CD4-positive, alpha-beta T cell treated with Interleukin-6 at 100 ng/mL for 8 hours (primary cell): ENCODE measurements around the gene TGFB1I1.
A peak's percentile ranks its signal among the peaks of the same experiment; 100 is the strongest.
"Not testable (repeated sequence)": the region's sequence is repeated elsewhere in the genome, so short reads cannot be mapped to it uniquely, and the experiment has no call there.

Experiments used
- DNase-seq: peaks from one replicate; pipeline ENCODE4 v3.0.0-alpha.2; 2020; ENCODE audit warnings: mixed read lengths, low spot score

TGFB1I1 gene

DNA sequence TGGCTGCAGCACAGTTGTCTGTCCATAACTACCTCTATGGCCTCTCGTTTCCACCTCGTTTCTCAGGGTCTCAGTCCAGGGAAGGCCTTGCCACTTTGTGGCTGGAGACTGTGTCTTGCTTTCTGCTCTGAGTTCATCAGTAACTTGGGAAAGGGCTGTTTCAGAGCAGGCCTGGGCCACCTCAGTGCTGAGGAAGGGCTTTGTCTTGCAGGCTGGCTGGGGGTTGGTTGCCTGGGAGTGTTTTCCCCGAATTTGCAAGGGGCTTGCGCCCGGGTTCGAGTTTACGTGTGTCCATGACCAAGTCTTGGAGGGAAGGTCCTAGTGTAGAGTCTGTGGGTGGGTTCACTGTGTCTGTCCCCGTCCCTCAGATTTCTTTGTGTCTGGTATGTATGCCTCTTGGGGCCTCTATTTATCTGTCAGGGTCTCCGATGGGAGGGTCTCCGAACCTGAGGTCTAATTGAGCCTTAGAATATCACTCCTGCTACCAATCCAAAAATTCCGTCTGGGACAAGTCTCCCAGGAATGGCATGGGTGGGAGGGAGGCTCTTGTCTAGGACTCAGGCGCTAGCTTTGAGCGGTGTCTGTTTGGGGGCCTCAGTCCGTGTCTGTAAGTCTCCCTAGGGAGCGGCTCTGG is 594 bp upstream of the TGFB1I1 start:
- no peak for DNase-seq

DNA sequence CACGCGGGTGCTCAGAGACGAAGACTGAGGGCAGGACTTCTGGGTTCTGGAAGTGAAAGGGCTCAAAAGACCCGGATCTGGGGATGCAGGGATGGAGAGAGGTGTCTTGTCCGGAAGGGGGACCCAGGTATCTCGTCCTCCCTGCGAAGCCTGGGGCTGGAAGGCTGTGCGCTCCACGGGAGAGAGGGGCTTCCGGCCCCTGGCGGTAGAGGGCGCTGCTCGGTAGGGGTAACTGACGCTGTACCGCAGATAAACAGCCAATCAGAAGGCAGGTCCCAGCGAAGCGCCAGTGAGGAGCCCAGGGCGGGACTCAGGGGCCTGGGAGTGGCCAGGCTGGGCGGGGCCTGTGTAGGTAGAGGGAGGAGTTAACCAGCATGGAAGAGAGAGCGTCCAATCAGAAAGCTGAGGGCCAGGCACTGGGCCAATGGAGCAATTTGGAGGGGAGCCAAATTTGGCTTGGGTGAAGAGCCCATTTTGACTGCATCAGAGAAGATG is 804 bp downstream of the TGFB1I1 start:
- no peak for DNase-seq

DNA sequence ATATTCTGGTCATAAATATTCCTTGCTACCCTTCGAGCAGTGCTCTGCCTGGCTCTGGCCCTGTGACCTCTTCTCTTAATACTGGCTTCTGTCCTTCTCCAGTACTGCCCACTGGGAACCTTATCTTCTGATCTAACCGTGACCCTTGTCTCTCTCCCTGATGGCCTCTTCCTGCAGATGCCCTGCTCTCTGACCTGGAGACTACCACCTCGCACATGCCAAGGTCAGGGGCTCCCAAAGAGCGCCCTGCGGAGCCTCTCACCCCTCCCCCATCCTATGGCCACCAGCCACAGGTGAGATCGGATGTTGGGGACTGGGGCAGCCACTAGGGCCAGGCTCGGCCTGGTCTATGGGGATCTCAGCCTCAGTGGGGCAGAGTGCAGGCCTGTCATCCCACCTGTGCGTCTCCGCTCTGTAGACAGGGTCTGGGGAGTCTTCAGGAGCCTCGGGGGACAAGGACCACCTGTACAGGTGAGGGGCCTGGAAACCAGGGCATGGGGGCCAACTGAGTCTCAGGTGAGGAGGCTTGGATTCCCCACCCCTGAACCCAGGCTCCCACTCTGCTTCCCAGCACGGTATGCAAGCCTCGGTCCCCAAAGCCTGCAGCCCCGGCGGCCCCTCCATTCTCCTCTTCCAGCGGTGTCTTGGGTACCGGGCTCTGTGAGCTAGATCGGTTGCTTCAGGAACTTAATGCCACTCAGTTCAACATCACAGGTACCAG is 1.5 kb downstream of the TGFB1I1 start:
- no peak for DNase-seq

DNA sequence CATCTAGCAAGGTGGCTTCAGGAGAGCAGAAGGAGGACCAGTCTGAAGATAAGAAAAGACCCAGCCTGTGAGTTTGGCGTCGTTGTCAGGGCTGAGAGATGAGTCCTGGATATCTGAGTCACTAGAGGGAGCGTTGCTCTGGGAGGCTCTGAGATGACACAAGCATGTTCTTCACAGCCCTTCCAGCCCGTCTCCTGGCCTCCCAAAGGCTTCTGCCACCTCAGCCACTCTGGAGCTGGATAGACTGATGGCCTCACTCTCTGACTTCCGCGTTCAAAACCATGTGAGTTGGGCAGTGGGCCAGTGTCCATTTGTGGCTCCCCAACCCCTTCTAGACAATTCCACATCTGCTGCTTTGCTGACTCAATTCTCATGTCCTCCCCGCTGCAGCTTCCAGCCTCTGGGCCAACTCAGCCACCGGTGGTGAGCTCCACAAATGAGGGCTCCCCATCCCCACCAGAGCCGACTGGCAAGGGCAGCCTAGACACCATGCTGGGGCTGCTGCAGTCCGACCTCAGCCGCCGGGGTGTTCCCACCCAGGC is 2.3 kb downstream of the TGFB1I1 start:
- no peak for DNase-seq

DNA sequence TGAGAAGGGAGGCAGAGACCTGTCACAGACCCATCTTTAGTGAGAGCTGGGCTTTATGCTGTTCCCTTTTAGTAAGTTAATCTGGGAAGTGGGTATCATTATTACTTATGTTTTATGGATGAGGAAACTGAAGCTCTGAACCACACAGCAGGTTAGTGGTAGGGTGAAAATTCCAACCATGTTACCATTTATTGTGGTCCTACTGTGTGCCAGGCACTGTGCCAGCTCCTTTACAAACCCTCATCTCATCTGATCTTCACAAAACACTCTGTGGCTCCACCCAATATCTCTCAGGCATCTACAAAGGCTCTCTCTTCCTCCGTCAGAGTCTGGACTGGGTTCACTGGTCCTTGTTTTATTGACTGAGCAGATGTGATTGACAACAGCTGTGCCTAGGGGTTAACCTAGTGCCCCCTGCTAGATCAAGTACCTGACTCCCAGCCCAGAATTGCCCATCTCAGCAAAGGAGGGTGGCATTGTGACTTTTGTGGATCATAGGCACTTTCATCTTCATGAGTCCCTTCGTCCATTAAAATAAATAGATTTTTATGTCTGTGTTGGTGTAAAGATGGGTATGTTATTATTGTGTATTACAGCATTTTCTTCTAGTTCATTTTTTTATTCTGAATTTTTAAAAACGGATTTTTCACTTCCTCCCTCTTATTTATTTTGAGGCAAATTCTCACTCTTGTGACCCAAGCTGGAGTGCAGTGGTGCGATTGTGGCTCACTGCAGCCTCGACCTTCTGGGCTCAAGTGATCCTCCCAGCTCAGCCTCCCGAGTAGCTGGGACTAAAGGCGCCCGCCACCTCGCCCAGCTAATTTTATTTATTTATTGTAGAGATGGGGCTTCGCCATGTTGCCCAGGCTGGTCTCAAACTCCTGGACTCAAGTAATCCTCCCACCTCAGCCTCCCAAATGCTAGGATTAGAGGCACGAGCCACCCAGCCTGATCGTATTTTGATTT is 3.1 kb downstream of the TGFB1I1 start:
- no peak for DNase-seq

DNA sequence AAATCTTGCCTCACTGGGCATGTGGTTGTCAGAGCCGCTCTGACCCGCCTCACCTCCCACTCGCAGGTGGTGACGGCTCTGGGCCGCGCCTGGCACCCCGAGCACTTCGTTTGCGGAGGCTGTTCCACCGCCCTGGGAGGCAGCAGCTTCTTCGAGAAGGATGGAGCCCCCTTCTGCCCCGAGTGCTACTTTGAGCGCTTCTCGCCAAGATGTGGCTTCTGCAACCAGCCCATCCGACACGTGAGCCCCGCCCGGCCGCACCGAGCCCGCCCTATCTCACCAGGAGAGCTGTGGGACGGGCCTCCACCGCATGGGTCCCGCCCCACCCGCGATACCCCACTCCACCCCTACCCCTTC is 4.0 kb downstream of the TGFB1I1 start:
- DNase-seq = no peak

DNA sequence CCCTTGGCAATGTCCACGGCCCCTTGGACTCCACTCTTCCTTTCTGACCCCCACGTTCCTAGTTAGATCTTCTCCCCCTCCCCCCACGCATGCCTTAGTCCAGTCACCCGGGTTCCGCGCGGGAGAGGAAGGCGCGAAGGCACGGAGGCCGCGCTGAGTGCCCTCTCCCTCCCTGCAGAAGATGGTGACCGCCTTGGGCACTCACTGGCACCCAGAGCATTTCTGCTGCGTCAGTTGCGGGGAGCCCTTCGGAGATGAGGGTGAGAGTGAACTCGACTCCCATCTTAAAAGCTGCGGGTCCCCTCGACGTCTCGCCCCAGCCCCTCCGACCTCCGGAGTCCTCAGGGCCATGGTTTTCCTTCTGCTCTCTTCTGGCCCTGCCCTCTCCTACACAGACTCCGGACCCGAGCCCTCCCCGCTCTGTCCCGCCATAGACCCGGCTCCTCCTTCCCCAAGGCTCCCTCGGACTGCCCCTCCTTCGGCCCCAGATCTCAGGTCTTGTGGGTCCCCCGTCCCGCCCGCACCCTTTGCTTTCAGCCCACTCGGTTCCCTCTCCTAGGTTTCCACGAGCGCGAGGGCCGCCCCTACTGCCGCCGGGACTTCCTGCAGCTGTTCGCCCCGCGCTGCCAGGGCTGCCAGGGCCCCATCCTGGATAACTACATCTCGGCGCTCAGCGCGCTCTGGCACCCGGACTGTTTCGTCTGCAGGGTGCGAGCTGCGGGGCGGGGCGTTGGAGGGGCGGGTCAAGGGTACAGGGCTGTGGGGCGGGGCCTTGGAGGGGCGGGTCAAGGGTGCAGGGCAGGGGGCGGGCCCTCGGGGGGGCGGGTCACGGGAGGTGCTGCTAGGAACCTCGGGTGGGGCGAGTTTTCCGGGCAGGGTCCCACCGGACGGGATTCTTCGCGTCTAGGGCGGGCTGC is 4.6 kb downstream of the TGFB1I1 start:
- DNase-seq = peak; percentile 93

DNA sequence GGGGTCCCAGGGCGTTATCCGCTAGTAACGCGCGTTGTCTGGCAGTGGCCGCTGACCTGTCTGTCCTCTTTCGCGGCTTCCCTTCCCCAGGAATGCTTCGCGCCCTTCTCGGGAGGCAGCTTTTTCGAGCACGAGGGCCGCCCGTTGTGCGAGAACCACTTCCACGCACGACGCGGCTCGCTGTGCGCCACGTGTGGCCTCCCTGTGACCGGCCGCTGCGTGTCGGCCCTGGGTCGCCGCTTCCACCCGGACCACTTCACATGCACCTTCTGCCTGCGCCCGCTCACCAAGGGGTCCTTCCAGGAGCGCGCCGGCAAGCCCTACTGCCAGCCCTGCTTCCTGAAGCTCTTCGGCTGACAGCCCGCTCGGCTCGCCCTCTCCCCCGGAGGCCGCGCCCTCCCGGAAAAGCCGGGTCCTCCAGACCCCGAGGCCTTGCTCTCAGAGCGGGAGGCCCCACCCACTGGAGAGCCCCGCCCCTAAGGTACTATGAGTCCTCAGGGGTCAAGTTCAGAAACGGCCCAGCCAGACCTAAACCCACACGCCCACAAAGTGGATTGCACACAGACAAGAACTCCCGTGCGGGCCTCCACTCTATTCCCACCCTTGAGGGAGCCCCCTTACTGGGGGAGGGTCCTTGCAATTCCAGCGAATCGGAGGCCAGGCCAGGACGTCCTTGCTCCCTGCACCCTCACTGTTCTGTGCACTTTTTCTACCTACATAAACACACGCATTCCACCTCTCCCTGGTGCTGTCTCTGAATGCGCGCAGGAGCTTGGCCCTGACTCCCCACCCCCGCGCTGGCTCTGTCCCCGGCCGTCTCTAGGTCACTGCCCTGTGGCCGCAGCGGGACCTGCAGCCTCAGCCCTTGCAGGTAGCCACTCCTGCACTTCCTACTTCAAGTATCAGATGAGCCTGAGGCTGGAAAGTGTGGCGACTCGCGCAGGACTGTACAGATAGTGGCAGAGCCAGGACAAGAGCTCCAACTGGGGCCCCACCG is 5.6 kb downstream of the TGFB1I1 start:
- peak; percentile 27 for DNase-seq

DNA sequence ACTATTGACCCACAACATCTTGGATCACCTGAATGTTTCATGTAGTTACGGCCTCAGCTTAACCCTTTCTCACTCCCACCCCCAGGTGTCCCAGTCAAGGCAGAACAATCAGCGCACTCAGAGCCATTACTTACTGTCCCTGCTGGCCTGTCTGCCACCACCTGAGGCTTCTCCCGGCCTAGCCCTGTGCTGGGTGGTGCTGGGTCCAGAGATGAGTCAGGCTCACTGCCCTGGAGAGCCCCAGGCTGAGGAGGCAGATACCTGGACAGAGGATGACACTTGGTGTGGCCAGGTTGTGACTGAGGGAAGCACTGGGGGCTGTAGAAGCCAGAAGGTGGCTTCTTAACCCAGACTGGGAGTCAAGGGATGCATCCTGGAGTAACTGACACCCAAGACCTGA is 7.0 kb downstream of the TGFB1I1 start:
- DNase-seq = no peak

DNA sequence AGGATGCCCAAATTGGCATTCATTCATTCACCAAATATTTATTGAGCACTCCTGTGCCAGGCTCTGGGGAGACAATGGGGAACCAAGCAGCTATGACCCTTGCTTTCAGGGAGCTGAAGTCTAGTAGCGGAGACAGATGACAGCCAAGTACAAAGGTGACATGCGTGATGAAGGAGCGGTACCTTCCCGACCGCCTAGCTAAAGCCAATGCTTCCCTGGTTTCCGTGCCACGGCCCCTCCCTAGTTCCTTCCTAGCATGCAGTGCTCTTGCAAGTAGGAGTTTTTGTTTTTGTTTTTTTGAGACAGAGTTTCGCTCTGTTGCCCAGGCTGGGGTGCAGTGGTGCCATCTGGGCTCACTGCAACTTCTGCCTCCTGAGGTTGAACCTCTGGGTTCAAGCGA is 7.8 kb downstream of the TGFB1I1 start:
- no peak for DNase-seq

DNA sequence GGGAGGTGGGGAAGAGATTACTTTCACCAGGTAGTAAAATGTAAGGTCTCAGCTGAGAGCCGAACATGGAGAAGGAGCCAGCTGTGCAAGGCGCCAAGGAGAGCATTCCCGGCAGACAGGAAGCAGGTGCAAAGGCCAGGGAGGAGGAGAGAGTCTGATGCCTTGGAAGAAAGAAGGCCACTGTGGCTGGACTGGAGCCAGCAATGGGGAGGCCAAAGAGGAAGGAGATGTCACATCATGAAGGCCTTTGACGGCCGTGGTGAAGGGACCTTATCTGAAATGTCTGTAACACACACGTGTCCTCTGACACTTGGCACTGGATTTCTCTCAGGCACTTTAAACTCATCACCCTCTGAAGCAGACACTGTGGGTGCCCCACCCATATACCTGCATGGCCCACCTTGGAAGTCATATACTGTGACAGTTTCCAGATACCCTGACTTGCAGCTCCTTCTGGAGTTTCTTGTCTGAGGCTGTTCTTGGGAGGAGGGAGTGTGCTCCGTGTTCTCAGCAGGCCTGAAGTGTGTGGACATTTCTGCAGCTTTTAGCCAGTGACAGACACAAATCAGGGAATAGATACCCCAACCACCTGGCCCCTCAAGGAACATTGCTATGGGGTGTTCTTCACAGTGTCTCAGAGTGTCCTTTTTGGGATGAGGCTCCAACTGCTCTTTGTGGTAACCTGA is 9.0 kb downstream of the TGFB1I1 start:
- DNase-seq = no peak

DNA sequence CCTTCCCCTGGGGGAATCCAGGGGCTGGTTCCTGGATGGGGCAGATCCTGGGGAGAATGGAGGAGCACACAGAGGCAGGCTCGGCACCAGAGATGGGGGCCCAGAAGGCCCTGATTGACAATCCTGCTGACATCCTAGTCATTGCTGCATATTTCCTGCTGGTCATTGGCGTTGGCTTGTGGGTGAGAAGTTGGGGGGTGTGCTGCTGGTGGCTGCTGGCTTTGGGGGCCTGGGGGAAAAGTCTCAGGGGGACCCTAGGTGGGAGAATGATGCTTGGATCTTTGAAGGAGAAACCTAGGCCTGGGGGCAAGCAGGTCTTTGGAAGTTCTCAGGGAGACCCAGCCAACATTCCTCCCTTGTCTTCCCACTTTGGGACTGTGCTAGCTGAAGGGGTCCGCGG is 11.1 kb downstream of the TGFB1I1 start, which contains the start of gene SLC5A2:
Gene SLC5A2 (plus strand): TSS at position 43 of the 400 bp plus-strand sequence. CDS start 14 bp downstream, at position 57.
- DNase-seq = no peak

DNA sequence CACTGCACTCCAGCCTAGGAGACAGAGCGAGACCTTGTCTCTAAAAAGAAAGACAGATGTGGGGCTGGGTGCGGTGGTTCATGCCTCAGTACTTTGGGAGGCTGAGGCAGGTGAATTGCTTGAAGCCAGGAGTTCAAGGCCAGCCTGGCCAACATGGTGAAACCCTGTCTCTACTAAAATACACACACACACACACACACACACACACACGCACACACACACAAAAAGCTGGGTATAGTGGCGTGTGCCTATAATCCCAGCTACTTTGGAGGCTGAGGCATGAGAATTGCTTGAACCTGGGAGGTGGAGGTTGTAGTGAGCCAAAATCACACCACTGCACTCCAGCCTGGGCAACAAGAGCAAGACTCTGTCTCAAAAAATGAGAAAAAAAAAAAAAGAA is 12.1 kb downstream of the TGFB1I1 start:
- not testable (repeated sequence) for DNase-seq

DNA sequence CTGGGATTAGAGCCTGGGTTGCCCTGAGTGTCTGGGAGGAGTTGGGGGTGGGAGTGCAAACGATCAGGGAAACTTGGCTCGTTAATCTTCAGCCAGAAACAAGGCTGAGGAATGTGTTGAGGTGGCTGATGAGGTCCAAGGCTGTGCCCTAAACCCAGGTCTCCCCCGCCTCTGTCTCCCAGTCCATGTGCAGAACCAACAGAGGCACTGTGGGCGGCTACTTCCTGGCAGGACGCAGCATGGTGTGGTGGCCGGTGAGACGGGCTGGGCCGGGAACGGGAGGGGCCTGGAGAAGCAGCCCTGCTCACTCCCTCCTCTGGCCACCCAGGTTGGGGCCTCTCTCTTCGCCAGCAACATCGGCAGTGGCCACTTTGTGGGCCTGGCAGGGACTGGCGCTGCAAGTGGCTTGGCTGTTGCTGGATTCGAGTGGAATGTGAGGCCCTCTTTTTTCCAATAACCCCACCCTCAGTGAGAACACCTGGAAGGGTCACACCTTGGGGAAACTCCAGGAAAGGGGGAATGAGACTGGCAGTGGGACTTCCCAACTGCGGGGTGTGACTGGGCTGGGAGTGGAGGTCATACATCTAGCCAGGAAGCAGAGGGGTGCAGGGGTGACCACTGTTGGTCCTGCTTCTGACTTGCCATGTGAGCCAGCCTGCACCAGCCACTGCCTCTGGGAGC is 12.7 kb downstream of the TGFB1I1 start:
- no peak for DNase-seq

DNA sequence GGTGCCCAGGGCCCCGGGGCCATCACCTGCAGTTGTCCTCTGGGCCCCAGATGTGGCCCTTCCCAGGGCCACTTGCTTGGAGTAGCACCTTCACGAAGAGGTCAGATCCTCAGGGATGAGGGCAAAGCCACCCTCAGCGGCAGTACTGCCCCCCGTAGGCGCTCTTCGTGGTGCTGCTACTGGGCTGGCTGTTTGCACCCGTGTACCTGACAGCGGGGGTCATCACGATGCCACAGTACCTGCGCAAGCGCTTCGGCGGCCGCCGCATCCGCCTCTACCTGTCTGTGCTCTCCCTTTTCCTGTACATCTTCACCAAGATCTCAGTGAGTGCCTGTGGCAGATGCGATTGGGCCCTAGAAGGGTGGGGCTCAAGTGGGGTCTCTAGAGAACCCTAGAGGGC is 13.6 kb downstream of the TGFB1I1 start:
- DNase-seq = no peak

DNA sequence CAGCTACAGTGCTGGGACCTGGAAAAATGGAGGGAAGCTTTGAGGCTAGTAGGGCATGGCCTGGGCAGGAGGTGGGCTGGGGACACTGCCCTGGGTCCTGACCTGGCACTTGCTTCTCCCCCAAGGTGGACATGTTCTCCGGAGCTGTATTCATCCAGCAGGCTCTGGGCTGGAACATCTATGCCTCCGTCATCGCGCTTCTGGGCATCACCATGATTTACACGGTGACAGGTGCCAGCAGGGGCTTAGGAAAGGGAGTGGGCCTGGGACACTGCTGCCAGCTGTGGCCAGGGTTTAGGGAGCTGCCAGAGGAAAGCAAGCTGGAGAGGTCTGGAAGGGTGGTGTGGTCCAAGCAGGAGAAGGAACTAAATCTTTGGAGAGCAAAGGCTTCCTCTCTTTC is 14.1 kb downstream of the TGFB1I1 start:
- no peak for DNase-seq

DNA sequence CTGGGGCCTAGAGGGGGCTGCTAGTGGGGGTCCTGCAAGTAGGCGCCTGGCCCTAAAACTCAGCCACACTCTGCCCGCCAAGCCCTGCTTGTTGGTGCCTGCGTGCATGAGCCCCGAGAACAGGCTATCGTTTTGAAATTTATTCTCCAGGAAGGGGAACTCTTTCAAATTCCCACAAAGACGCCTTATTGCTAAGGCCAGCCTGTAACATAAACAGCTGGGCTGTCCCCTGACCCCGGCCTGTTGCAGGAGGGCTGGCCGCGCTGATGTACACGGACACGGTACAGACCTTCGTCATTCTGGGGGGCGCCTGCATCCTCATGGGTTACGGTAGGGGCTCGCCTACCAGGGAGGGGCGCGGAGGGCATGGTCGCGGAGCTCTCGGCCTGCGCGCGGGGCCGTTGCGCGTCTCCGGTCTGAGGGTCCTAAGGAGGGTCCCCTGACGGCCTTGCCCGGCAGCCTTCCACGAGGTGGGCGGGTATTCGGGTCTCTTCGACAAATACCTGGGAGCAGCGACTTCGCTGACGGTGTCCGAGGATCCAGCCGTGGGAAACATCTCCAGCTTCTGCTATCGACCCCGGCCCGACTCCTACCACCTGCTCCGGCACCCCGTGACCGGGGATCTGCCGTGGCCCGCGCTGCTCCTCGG is 15.2 kb downstream of the TGFB1I1 start:
- no peak for DNase-seq
